Raji (cell line): Measurements from ENCODE around the gene AMPH.

Source experiments
- POLR2A ChIP-seq: IDR thresholded peaks from 2 replicates; pipeline ENCODE4 v1.6.1; 2011; ENCODE audit warnings: low read depth, low read length, control low read depth; ENCODE audit not compliant: insufficient read depth

The AMPH gene

DNA sequence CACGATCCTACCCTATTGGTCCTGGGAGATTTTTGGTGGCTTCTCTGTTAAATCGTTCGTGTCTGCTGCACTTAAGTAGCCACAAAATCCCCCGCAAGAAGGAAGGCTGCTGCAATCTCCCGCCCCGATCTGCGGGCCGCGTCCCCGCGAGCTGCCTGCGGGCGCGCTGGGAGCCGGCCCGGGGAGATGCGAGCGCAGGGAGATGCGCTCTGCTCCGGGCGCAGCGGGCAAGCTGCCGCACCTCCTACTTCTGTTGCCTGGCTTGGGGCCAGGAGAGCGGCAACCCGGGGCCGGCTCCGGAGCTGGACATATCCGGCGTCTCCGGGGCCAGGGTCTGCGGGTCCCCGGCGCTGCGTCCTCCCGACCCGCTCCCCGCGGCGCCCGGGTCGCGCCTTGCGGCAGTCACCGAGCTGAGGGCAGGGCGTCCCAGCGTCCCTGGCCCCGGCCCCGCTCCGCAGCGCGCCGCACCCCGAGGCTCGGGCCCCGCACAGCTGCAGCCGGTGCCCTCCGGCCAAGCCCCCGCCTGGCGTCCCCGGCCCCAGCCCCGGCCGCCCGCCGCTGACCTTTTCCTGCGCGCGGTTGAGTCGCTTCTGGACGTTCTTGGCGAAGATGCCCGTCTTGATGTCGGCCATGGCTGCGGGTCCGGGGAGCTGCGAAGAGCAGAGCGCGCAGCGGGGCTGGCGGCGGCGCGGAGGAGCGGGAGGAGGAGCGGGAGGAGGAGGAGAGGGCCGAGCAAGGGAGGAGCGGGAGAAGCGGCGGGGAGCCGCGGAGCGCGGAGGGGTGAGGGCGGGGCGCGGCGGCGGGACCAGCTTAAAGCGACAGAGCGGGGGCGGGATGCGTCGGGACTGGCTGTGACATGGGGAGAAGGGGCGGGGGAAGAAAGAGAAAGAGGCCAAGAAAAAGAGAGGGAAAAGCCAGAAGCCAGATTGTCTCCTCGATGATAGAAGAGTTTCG is at the start of gene AMPH:
AMPH (minus strand) TSS at position 654 of the 954 bp plus-strand sequence; CDS start at position 632, 22 bp downstream.
- no peak for TF ChIP-seq POLR2A

DNA sequence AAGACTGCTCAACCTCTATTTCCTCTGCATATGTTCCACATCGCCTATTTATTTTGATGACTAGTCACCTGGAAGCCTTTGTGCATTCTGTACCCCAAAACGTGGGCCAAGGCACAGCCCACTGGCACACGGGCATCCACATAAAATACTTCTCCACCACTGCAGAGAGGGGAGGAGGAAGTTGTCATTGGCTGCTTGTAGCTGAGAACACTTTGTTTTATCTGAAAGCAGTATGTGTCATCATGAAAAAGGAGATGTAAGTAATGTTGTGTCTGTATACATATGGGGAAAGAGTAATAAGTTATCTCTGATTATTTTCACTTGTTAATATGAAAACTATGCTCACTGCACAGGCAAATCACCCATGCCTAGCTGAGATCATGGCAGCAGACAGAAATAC is 48.2 kb upstream of the AMPH start:
- no peak for TF ChIP-seq POLR2A

DNA sequence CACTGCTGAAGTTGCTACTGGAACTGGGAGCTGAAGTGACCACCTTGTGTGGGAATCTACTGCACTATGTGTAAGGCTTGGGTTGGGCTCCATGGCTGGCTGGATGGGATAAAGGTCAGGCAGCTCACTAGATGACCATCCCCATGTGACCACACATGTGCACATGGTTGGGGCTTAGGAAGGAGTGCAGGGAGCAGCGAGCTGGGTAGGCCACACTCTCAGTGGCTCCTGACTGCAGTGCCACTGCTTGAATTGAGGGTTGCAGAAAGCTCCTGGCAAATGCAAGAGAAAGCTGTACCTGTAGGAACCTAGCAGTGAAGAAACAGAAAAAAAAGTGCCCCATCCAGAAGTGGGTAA is 47.5 kb upstream of the AMPH start:
- no peak for TF ChIP-seq POLR2A

DNA sequence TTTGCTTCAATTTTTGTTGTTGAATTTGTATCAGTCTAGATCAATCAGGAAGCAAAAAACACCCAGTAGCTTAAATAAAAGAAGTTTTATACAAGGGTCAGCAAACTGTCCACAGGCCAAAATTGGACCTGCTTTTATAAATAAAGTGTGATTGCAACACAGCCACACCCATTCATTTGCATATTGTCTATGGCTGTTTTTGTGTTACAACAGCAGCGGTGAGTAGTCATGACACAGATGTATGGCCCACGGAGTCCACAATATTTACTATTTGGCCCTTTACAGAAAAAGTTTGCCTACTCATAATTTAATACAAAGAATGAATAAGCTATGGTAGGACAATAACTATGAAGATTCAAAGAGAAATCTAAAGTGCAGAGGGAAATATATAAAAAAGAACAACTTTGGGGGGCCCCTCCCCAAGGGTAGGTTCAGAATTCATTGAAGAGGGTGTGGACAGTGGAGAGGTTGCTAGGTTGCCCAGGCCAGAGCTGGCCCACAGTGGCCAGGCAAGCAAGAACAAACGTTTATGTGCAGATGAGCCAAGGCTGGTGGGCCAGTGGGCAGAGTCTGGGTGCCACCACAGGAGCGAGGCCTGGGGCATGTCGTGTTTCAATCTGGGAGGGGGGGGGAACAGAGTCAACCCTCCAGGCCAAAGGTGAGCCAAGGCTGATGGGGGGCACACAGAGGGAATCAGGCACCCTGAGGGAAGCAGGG is 47.0 kb upstream of the AMPH start:
- TF ChIP-seq POLR2A = no peak

DNA sequence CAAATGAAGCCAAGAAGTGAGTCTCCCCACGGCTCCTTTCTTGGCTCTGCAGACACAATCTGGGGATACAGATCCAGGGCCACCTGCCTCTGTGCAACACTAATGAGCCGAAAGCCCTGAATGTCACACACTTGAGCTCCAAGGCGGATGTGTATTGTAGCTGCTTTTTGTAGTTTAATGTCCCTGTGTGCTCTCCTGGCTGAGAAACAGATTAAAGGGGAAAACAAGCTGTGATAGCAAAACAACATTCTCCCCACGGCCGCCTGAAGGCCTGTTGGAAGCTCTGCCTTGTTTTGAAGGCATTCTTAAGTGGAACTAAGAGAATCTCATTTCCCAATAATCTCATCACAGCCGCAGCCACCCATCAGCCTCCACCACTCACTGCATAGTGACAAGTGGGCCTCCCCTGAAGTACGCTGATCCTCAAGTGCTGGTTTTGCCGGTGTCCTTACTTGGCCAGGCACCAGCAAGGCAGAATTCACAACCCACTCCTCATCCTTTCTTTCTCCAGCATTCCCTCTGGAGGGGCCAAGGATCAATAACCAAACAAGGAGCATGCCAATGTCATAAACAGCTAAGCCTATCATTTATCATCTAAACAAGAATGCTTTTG is 44.4 kb upstream of the AMPH start:
- no peak for TF ChIP-seq POLR2A

DNA sequence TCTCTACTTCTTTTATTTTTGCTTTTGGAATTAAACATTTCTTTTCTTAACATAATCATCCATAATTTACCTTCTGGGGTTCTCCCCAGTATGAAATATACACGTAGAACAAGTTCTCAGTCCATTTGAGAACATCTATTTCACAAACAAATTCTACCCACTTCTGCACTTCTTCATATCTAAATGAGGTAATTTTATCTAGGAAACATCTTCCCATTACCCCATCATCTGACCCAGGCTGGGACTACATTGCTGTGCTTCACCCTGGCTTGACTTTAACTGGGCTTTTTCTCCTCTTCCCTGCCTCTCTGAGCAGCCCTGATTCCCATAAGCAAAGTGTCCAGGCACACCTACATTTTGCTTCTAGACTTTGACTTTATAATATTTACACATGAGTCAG is 43.3 kb upstream of the AMPH start:
- no peak for TF ChIP-seq POLR2A

DNA sequence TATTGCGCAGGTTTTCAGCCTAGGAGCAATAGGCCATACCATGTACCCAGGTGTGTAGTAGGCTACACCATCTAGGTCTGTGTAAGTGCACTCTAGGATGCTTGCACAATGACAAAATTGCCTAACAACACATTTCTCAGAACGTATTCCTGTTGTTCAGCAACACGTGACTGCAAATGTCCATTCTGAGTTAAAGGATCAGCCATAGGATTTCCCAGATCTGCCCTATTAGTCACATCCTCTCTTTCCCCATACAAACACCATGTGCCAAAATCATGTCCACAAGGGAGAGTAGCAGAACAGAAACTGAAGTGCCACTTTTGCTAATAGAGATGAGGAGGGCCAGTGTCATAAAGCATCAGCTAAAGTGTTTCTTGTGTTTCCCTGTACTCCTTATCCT is 42.6 kb upstream of the AMPH start:
- no peak for TF ChIP-seq POLR2A

DNA sequence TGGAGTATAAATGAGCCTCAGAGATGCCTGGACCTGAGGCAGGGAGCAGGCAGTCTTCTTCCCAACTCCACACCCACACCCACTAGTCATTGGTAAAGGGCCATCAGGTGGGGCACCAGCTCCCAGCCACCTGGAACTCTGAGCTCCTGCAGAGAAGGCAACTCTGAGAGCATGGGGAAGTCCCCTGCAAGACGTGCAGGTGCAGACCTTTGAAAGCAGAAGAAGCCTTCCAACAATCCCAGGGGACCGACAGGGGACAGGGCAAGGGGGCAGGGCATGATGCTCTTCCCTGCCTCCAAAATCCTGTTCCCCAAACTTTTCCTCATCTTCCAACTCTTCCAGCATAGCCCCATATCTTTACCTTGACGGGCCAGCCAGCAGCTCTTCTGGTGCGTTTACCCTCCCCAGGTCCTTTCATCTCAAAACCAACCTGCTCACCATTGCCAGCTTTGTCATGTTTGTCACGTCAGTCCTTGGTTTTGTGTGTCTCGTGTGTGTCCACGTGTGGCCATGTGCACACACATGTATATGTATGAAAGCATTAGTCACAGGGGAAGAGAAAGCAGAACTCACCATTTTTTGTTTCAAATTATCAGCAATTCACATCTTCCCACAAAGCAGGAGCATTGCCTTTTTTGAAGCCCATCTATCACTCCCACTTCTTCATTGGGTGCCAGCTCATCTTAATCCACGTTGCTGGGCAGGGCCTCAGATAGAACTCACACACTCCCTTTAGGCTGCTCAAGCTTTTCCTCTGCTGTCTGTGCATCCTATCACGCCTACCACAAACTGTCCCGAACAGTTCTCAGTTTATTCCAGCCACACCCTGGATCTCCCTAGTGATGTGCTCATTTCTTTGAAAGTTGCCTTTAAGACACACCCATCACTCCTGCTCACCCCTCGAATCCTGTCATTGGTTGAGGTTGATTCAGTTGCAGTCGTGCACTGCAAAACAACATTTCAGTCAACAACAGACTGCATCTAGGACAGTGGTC is 41.0 kb upstream of the AMPH start:
- no peak for TF ChIP-seq POLR2A

DNA sequence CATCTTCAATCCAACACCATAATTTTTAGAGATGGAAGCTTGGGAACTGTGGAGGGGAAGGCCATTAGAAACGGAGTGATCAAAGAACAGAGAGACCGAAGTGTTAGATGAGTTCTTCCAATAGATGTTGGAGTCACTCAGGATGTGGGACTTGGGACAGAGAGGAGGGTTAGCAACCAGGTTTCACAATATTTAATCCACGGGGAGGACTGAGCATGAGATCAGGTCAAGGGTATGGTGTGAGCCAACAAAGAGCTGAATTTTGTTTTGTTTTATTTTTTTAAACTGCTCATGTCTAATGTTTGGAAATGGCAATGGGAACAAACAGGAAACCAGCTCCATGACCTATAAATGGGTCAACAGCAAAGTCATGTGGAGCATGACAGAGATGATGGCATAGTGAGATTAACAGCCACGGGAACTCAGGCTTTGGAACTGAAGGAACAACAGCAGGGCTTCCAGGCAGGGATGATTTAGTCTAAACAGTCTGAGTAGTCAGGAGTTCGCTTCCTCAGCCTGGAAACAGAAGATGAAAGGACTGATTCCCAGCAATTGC is 38.9 kb upstream of the AMPH start:
- no peak for TF ChIP-seq POLR2A

DNA sequence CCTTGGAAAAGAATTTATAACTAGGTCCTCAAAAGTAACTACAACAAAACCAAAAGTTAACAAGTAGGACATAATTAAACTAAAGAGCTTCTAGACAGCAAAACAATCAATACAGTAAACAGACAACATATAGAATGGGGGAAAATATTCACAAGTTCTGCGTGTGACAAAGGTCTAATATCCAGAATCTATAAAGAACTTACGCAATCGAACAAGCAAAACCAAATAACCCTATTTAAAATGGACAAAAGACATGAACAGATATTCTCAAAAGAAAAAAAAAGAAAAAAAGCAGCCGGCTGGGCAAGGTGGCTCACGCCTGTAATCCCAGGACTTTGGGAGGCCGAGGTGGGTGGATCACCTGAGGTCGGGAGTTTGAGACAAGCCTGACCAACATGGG is 33.8 kb upstream of the AMPH start:
- TF ChIP-seq POLR2A = no peak

DNA sequence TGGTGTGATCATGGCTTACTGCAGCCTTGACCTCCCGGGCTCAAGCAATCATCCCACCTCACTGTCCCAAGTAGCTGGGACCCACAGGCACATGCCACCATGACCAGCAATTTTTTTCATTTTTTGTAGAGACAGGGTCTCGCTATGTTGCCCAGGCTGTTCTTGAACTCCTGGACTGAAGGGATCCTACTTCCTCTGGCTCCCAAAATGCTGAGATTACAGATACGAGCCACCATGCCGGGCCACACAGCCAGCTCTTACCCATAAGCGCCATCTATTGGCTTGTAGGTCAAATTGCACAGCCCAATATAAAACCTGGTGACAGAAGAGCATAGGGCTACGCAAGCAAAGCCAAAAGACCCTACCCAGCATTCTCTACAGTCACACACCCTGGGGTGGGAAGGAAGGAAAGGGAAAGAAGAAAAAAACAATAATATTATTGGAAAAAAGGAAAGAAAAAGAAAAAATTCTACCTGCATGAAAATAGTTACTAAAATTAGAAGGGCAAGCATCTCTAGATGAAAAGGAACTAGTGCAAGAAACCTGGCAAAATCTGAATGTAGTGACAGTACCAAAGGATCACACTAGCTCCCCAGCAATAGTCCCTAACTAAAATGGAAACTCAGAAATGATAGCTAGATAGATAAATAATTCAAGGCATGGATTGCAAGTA is 29.4 kb upstream of the AMPH start:
- TF ChIP-seq POLR2A = no peak

DNA sequence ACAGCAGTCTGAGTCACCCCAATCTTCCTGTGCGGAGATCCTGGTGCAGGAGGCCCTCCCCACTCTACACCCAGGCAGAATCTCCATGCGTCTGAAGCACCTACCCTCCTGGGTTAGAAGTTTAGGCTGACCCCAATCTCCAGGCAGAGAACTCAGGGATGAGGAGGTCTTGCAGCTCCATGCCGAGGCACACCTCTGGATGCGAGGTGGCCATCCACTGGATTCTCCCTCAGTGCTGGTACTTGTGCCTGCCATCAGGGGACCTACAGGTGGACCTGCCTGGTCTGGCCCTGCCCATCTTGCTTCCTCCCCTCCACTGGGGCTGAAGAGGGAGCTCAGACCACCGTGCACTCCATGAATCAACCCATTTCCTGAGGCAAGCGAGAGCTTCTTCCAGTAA is 28.8 kb upstream of the AMPH start:
- TF ChIP-seq POLR2A = no peak

DNA sequence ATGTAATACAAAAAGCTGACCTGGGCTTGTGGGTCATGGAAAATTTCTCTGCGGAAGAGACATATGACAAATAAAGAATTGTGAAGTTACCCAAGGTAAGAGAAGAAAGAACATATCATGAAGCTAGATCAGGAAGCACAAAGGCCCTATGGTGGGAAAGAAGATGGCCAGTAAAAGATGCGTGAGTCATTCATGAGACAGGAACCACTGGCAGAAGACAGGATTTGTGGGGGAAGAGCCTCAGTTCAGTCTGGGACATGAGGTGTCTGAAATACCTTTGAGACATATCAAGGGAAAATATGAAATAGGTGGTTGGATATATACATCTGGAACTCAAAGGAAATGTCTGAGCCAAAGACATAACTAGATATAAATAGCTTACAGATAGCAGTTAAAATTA is 27.7 kb upstream of the AMPH start:
- no peak for TF ChIP-seq POLR2A

DNA sequence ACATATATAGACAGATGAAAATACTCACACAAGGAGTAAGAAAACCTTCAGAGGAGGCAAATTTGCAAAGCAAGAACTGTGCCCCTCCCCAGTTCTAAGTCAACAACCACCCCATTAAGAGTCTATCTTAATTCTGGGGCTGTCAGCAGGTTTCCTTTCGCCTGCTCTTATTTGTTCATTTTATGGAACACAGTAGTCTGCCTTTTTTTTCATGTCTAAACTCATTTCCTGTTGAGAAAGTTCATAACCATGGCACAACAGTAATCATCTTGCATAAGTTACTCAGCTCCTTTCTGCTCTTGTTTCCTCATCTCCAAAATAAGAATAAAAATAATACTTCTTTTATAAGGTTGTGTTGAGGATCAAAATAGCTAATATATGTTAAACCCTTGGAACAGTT is 25.8 kb upstream of the AMPH start:
- TF ChIP-seq POLR2A = no peak
